H1 (cell line): ENCODE measurements around the gene ARHGEF38. TPM values are rescaled to one million over a fixed set of nuclear protein-coding genes. Genes with fewer than 3 reads are reported as not detected.

Experiments used
- CTCF ChIA-PET: fragments of 300-600 bp; sonication (Branson Sonifier 250); formaldehyde crosslinking; loops from one replicate; lab custom pipeline; 2021; ENCODE audit not compliant: partially characterized antibody; lab: Charles Lee
- POLR2A ChIA-PET: fragments of 300-600 bp; sonication (Branson Sonifier 250); formaldehyde crosslinking; loops from one replicate; lab custom pipeline; 2021; ENCODE audit warnings: inconsistent platforms; ENCODE audit not compliant: partially characterized antibody; lab: Charles Lee
- DNase-seq, 2 experiments: peaks; one replicate each; pipeline versions ENCODE4 v3.0.0 to v3.0.0-alpha.2; 2010 to 2022; ENCODE audit warnings: low spot score in 2 of 2, low read depth in 1 of 2, mixed read lengths in 1 of 2
- FAIRE-seq: peaks from 2 replicates; lab custom pipeline; 2011; peaks lifted over from hg19 to GRCh38; lab: Jason Lieb, UNC
- H2AFZ ChIP-seq: 2 replicates; pipeline ENCODE4 v1.8.1; 2012; ENCODE audit warnings: low read length, inconsistent platforms
- H2AK5ac ChIP-seq: 2 replicates; pipeline ENCODE4 v1.6.1; 2013; ENCODE audit warnings: low read depth, low read length
- H2BK120ac ChIP-seq: replicated peaks from 2 replicates; pipeline ENCODE3; 2013; ENCODE audit warnings: low read depth, low read length, inconsistent platforms
- H2BK12ac ChIP-seq: 2 replicates; pipeline ENCODE4 v1.6.1; 2013; ENCODE audit warnings: low read depth, low read length
- H2BK15ac ChIP-seq: 2 replicates; pipeline ENCODE4 v1.6.1; 2013; ENCODE audit warnings: low read length
- H2BK20ac ChIP-seq: 2 replicates; pipeline ENCODE4 v1.6.1; 2013; ENCODE audit warnings: low read length
- H2BK5ac ChIP-seq: 2 replicates; pipeline ENCODE4 v1.6.1; 2013; ENCODE audit warnings: low read depth, low read length
- H3K14ac ChIP-seq: 2 replicates; pipeline ENCODE4 v1.6.1; 2013; ENCODE audit warnings: inconsistent platforms; ENCODE audit not compliant: insufficient read length
- H3K18ac ChIP-seq: 2 replicates; pipeline ENCODE4 v1.6.1; 2013; ENCODE audit warnings: low read length; ENCODE audit errors: extremely low read depth
- H3K23ac ChIP-seq: 2 replicates; pipeline ENCODE4 v1.6.1; 2013; ENCODE audit warnings: inconsistent platforms; ENCODE audit not compliant: insufficient read length
- H3K23me2 ChIP-seq: 2 replicates; pipeline ENCODE4 v1.6.1; 2013; ENCODE audit warnings: low read depth, low read length
- H3K27ac ChIP-seq: 2 replicates; pipeline ENCODE4 v1.6.1; 2011; ENCODE audit warnings: low read depth, low read length, inconsistent platforms
- H3K27me3 ChIP-seq, 4 experiments: replicated peaks in 1 of 4; 1 replicate in 1 of 4; 2 replicates in 3 of 4; pipeline versions ENCODE4 v1.6.1 to v1.8.1; 2011 to 2013; ENCODE audit warnings: low read length in 3 of 4, mild to moderate bottlenecking in 3 of 4, inconsistent platforms in 2 of 4, mixed read lengths in 2 of 4, moderate library complexity in 1 of 4; ENCODE audit not compliant: control insufficient read depth in 3 of 4, insufficient read depth in 3 of 4; ENCODE audit errors: extremely low read depth in 1 of 4
- H3K36me3 ChIP-seq, 4 experiments: 2 replicates each; pipeline versions ENCODE4 v1.6.1 to v1.8.1; 2011 to 2013; ENCODE audit warnings: mild to moderate bottlenecking in 4 of 4, low read length in 3 of 4, moderate library complexity in 2 of 4, control low read depth in 1 of 4, inconsistent platforms in 1 of 4; ENCODE audit not compliant: insufficient read depth in 4 of 4, control insufficient read depth in 2 of 4
- H3K4ac ChIP-seq: replicated peaks from 2 replicates; pipeline ENCODE3; 2013; ENCODE audit warnings: low read length, low read depth, mixed read lengths, inconsistent platforms; ENCODE audit not compliant: insufficient read length
- H3K4me1 ChIP-seq, 4 experiments: replicated peaks in 1 of 4; 1 replicate in 1 of 4; 2 replicates in 3 of 4; pipeline versions ENCODE4 v1.6.1 to v1.8.1; 2011 to 2013; ENCODE audit warnings: low read length in 3 of 4, inconsistent platforms in 2 of 4, mixed read lengths in 1 of 4; ENCODE audit not compliant: insufficient read depth in 4 of 4, control insufficient read depth in 3 of 4
- H3K4me2 ChIP-seq, 2 experiments: 2 replicates each; pipeline versions ENCODE4 v1.6.1 to v1.8.1; 2011 to 2013; ENCODE audit warnings: low read depth in 2 of 2, low read length in 2 of 2, control low read depth in 1 of 2, inconsistent platforms in 1 of 2, mild to moderate bottlenecking in 1 of 2; ENCODE audit not compliant: insufficient read depth in 1 of 2
- H3K4me3 ChIP-seq, 4 experiments: fragments of 200-600, 300-600 bp in 1 of 4; sonication (generic), shearing (Covaris generic), sonication (Bioruptor Twin) in 1 of 4; 2 replicates each; pipeline versions ENCODE4 v1.5.1 to v1.8.1; 2011 to 2016; ENCODE audit warnings: low read length in 4 of 4, low read depth in 3 of 4, control low read depth in 2 of 4, inconsistent platforms in 2 of 4, mild to moderate bottlenecking in 2 of 4, mixed read lengths in 1 of 4, moderate library complexity in 1 of 4; ENCODE audit not compliant: insufficient read depth in 2 of 4; ENCODE audit errors: extremely low read depth in 1 of 4
- H3K56ac ChIP-seq: replicated peaks from 2 replicates; pipeline ENCODE3; 2013; ENCODE audit warnings: low read depth, mild to moderate bottlenecking, mixed read lengths, low read length, inconsistent platforms; ENCODE audit not compliant: insufficient read length
- H3K79me1 ChIP-seq: 2 replicates; pipeline ENCODE4 v1.6.1; 2013; ENCODE audit warnings: low read depth, low read length, control low read depth
- H3K79me2 ChIP-seq, 2 experiments: 2 replicates each; pipeline versions ENCODE4 v1.6.1 to v1.8.1; 2012 to 2013; ENCODE audit warnings: low read length in 2 of 2, mild to moderate bottlenecking in 2 of 2, inconsistent platforms in 1 of 2; ENCODE audit not compliant: insufficient read depth in 2 of 2, control insufficient read depth in 1 of 2
- H3K9ac ChIP-seq, 4 experiments: replicated peaks in 1 of 4; 1 replicate in 1 of 4; 2 replicates in 3 of 4; pipeline versions ENCODE4 v1.6.1 to v1.8.1; 2011 to 2013; ENCODE audit warnings: low read depth in 3 of 4, low read length in 3 of 4, control low read depth in 2 of 4, mild to moderate bottlenecking in 2 of 4, moderate library complexity in 2 of 4, inconsistent platforms in 1 of 4; ENCODE audit errors: extremely low read depth in 1 of 4
- H3K9me3 ChIP-seq, 2 experiments: 2 replicates each; pipeline versions ENCODE4 v1.6.1 to v1.8.1; 2012 to 2013; ENCODE audit warnings: mild to moderate bottlenecking in 2 of 2, moderate library complexity in 2 of 2, control low read depth in 1 of 2, inconsistent platforms in 1 of 2, low read depth in 1 of 2, low read length in 1 of 2, mixed read lengths in 1 of 2; ENCODE audit not compliant: insufficient read depth in 2 of 2
- H4K20me1 ChIP-seq, 2 experiments: replicated peaks in 1 of 2; 2 replicates each; pipeline versions ENCODE3 to v1.8.1; 2011 to 2013; ENCODE audit warnings: inconsistent platforms in 2 of 2, low read length in 2 of 2, mild to moderate bottlenecking in 1 of 2; ENCODE audit not compliant: insufficient read depth in 2 of 2, control insufficient read depth in 1 of 2
- H4K5ac ChIP-seq: 2 replicates; pipeline ENCODE4 v1.6.1; 2013; ENCODE audit warnings: low read length, low read depth, mixed read lengths, inconsistent platforms; ENCODE audit not compliant: insufficient read length
- H4K8ac ChIP-seq: 2 replicates; pipeline ENCODE4 v1.8.0; 2013; ENCODE audit warnings: mild to moderate bottlenecking, moderate library complexity, low read length, inconsistent platforms; ENCODE audit not compliant: insufficient read depth; ENCODE audit errors: extremely low read depth
- H4K91ac ChIP-seq: replicated peaks from 2 replicates; pipeline ENCODE3; 2013; ENCODE audit warnings: low read length, mixed read lengths, inconsistent platforms; ENCODE audit not compliant: insufficient read length
- ATF3 ChIP-seq: IDR thresholded peaks from 2 replicates; pipeline ENCODE4 v1.6.1; 2011; ENCODE audit warnings: low read depth, mild to moderate bottlenecking, low read length; ENCODE audit not compliant: insufficient read depth
- BACH1 ChIP-seq: IDR thresholded peaks from 2 replicates; pipeline ENCODE4 v1.6.1; 2012; ENCODE audit warnings: low read length, improper control_type of control experiment
- BCL11A ChIP-seq, 2 experiments: IDR thresholded peaks; one replicate each; pipeline ENCODE4 v1.6.1; 2011; ENCODE audit warnings: low read depth in 2 of 2, low read length in 2 of 2, mild to moderate bottlenecking in 2 of 2
- BRCA1 ChIP-seq: IDR thresholded peaks from 2 replicates; pipeline ENCODE4 v1.6.1; 2012; ENCODE audit warnings: low read depth, low read length, improper control_type of control experiment
- CREB1 ChIP-seq: IDR thresholded peaks from 2 replicates; pipeline ENCODE4 v1.6.1; 2012; ENCODE audit warnings: inconsistent platforms
- KDM5A ChIP-seq: fragments of 200-600 bp; IDR thresholded peaks from 2 replicates; pipeline ENCODE4 v1.7.1; 2012; ENCODE audit warnings: mild to moderate bottlenecking, low read length, inconsistent platforms, mixed read lengths
- MAX ChIP-seq: IDR thresholded peaks from 2 replicates; pipeline ENCODE4 v1.6.1; 2012; ENCODE audit warnings: inconsistent platforms
- NRF1 ChIP-seq: IDR thresholded peaks from 2 replicates; pipeline ENCODE4 v1.6.1; 2011; ENCODE audit warnings: mild to moderate bottlenecking, low read depth, low read length, improper control_type of control experiment
- RNF2 ChIP-seq: fragments of 200-900, 300-1000 bp; sonication (generic); IDR thresholded peaks from 2 replicates; pipeline ENCODE4 v1.7.1; 2016; ENCODE audit warnings: borderline replicate concordance, low read depth, mild to moderate bottlenecking, antibody characterized with exemption, low read length; ENCODE audit not compliant: poor library complexity, severe bottlenecking; ENCODE audit errors: missing control alignments
- SIRT6 ChIP-seq: IDR thresholded peaks from one replicate; pipeline ENCODE4 v1.7.1; 2012; ENCODE audit warnings: low read length, inconsistent platforms
- SUZ12 ChIP-seq: fragments of 200-600 bp; sonication (generic); IDR thresholded peaks from 2 replicates; pipeline ENCODE4 v1.6.1; 2012; ENCODE audit warnings: mild to moderate bottlenecking, inconsistent platforms, low read length, moderate library complexity, mixed read lengths
- WGBS, 2 experiments: shearing (Covaris generic) in 1 of 2; methylation state at CpG; one replicate each; pipeline versions ENCODE4 v1.1.6 to v1.1.7; 2013 to 2015; ENCODE audit warnings: low lambda C conversion rate in 2 of 2, mixed read lengths in 2 of 2, inconsistent platforms in 1 of 2, low coverage in 1 of 2, missing lambda C conversion rate in 1 of 2; ENCODE audit not compliant: insufficient replicate concordance in 2 of 2, insufficient coverage in 1 of 2, insufficient read length in 1 of 2; ENCODE audit errors: extremely low coverage in 1 of 2, missing lambda C conversion rate in 1 of 2; 5-methylcytosine and 5-hydroxymethylcytosine counted together
- polyA plus RNA-seq, 7 experiments: library from polyadenylated mRNA; depleted of rRNA in 3 of 7; stranded (reverse) in 5 of 7; unstranded in 2 of 7; fragments of >200 nt in 5 of 7; fragments of 200-250 nt in 2 of 7; gene quantifications; 1 replicate in 5 of 7; 2 replicates in 1 of 7; 4 replicates in 1 of 7; pipeline versions ENCODE4 v1.2.1 to v1.2.3, GENCODE V29; 2011 to 2013; ENCODE audit warnings: missing spikeins in 2 of 7, mixed read lengths in 2 of 7
- total RNA-seq: library from RNA; stranded (reverse); fragmentation: NEBNext Ultra II Directional; extraction: Animal tissue kit (Norgen Biotek cat#: 25700); gene quantifications from 2 replicates; pipeline ENCODE4 v1.2.1, GENCODE V29; 2021

ARHGEF38 gene
- total and polyA plus RNA-seq, 2 of the 8 experiments (the other 6 are each of a cell fraction or from before 2014, with no cell fraction given), result not detected

- H2BK20ac ChIP-seq, result no peak overlapping the region
- 93% methylated on average over 2 of the region's 2 CpGs; no CpG with 5 or more reads in 1 of the 2 experiments for WGBS, 2 experiments
- H4K20me1 ChIP-seq, result no peaks in the 10 kb centered on the region
- H2AK5ac ChIP-seq, result no peak overlapping the region
- CTCF ChIA-PET, result no interaction called here
- H2BK15ac ChIP-seq, result no peak overlapping the region
- no peak overlapping the region for H2BK5ac ChIP-seq
- no peaks in the 10 kb centered on the region for H3K36me3 ChIP-seq
- H3K23me2 ChIP-seq, result no peaks in the 10 kb centered on the region
- peaks cover 0 to 5% (median 0%) of the 10 kb centered on the region in 4 experiments; a peak in 3 of 7 replicates for H3K27me3 ChIP-seq
- H2AFZ ChIP-seq, result no peak overlapping the region
- no peak overlapping the region for H3K4me3 ChIP-seq
- no peak overlapping the region for H3K4ac ChIP-seq
- no peak overlapping the region for H4K5ac ChIP-seq
- no peak overlapping the region for H3K14ac ChIP-seq
- H4K8ac ChIP-seq, result no peak overlapping the region
- no peak overlapping the region for H3K18ac ChIP-seq
- FAIRE-seq, result no peak
- H4K91ac ChIP-seq, result no peak overlapping the region
- no peaks in the 10 kb centered on the region for H3K4me1 ChIP-seq
- H3K9ac ChIP-seq, result no peak overlapping the region
- H2BK12ac ChIP-seq, result no peak overlapping the region
- H2BK120ac ChIP-seq, result no peak overlapping the region
- H3K27ac ChIP-seq, result no peak overlapping the region
- POLR2A ChIA-PET, result no interaction called here
- no peak overlapping the region for H3K56ac ChIP-seq
- H3K9me3 ChIP-seq, result no peaks in the 10 kb centered on the region
- H3K79me1 ChIP-seq, result no peaks in the 10 kb centered on the region
- no peak overlapping the region for H3K4me2 ChIP-seq
- DNase-seq, result no peak
- no peak overlapping the region for H3K23ac ChIP-seq
- no peaks in the 10 kb centered on the region for H3K79me2 ChIP-seq
- TF ChIP-seq RNF2 (no peak), BCL11A (IDR thresholded peaks at IDR 0.05; ENCODE audit: low read depth in 2 of 2, low read length in 2 of 2) (no peak), SIRT6 (no peak), KDM5A (no peak), MAX (no peak), BRCA1 (no peak), CREB1 (no peak), NRF1 (no peak), BACH1 (no peak), SUZ12 (no peak), ATF3 (no peak)
These were observed 17.4 kb downstream of the ARHGEF38 start for GRCh38 chr4:105569866-105570236.
